Spleen (tissue), 11 donors: ENCODE results near the gene NT5C1A. TPM values are rescaled to one million over a fixed set of nuclear protein-coding genes. Genes with fewer than 3 reads are reported as not detected.

Experiments used
- DNase-seq: peaks from one replicate; pipeline ENCODE4 v3.0.0-alpha.2; 2020
- H3K27ac ChIP-seq, 8 donors: fragments of 200-600 bp; sonication (generic) in 7 of 8; 1 replicate in 4 of 8; 2 replicates in 4 of 8; pipeline versions ENCODE4 v1.5.0 to v1.8.0; 2016 to 2021; ENCODE audit warnings: inconsistent platforms in 4 of 8, mild to moderate bottlenecking in 4 of 8, moderate library complexity in 1 of 8
- H3K27me3 ChIP-seq, 7 donors: fragments of 200-600 bp; sonication (generic) in 6 of 7; replicated peaks in 1 of 7; 1 replicate in 4 of 7; 2 replicates in 3 of 7; pipeline versions ENCODE4 v1.5.0 to v1.8.0; 2016 to 2021; ENCODE audit warnings: inconsistent platforms in 3 of 7, mild to moderate bottlenecking in 1 of 7
- H3K36me3 ChIP-seq, 6 donors: fragments of 200-600 bp; sonication (generic) in 5 of 6; 1 replicate in 4 of 6; 2 replicates in 2 of 6; pipeline versions ENCODE4 v1.5.0 to v1.8.0; 2016 to 2021; ENCODE audit warnings: inconsistent platforms in 2 of 6
- H3K4me1 ChIP-seq, 6 donors: fragments of 200-600 bp; sonication (generic) in 5 of 6; 1 replicate in 3 of 6; 2 replicates in 3 of 6; pipeline versions ENCODE4 v1.5.0 to v1.8.0; 2016 to 2021; ENCODE audit warnings: inconsistent platforms in 3 of 6
- H3K4me3 ChIP-seq, 8 donors: fragments of 200-600 bp; sonication (generic) in 7 of 8; 1 replicate in 4 of 8; 2 replicates in 4 of 8; pipeline versions ENCODE4 v1.5.0 to v1.8.0; 2016 to 2021; ENCODE audit warnings: inconsistent platforms in 4 of 8, mild to moderate bottlenecking in 4 of 8, moderate library complexity in 2 of 8
- H3K9me3 ChIP-seq, 8 donors: fragments of 200-600 bp; sonication (generic) in 7 of 8; 1 replicate in 4 of 8; 2 replicates in 4 of 8; pipeline versions ENCODE4 v1.5.0 to v1.8.0; 2016 to 2021; ENCODE audit warnings: inconsistent platforms in 4 of 8
- POLR2A ChIP-seq, 3 donors: fragments of 450-650 bp; IDR thresholded peaks; one replicate each; pipeline ENCODE4 v1.5.1; 2017; ENCODE audit warnings: antibody characterized with exemption in 3 of 3, mild to moderate bottlenecking in 1 of 3
- POLR2AphosphoS5 ChIP-seq, 3 donors: sonication (generic); formaldehyde crosslinking; IDR thresholded peaks; one replicate each; pipeline ENCODE4 v1.5.1; 2017; ENCODE audit warnings: antibody characterized with exemption in 3 of 3
- WGBS, 5 donors: extraction: QIAGEN DNeasy Blood & Tissue Kit in 3 of 5; methylation state at CpG; one replicate each; pipeline versions ENCODE4 v1.1.5 to v1.1.7; 2013 to 2018; 5-methylcytosine and 5-hydroxymethylcytosine counted together
- intact Hi-C: fragments of 100-400 bp; cut with DNase I; formaldehyde crosslinking; loops from one replicate; pipeline ENCODE4 v1.15.0; 2023; ENCODE audit warnings: low total_unique reads
- polyA plus RNA-seq, 3 donors: library from polyadenylated mRNA; stranded (reverse); fragments of 200-250 nt; gene quantifications; one replicate each; pipeline ENCODE4 v1.2.1, GENCODE V29; 2013
- total RNA-seq, 7 donors: library from RNA; depleted of rRNA in 3 of 7; stranded (reverse); fragments of >200 nt in 3 of 7; fragmentation: NEBNext Ultra II Directional in 4 of 7; extraction: Animal tissue kit (Norgen Biotek cat#: 25700) in 4 of 7; gene quantifications; one replicate each; pipeline versions ENCODE4 v1.1.0 to v1.2.1, GENCODE V29; 2016 to 2021
- TF ChIP-seq, protein P1 (sequence below), 11 experiments: fragments of 200-600 bp in 7 of 11; fragments of 450-650 bp in 4 of 11; sonication (generic) in 4 of 11; IDR thresholded peaks in 8 of 11; conservative IDR thresholded peaks in 3 of 11; 1 replicate in 7 of 11; 2 replicates in 4 of 11; pipeline versions ENCODE4 v1.4.0 to v1.8.0; 2016 to 2021; ENCODE audit warnings: antibody characterized with exemption in 11 of 11, inconsistent platforms in 4 of 11, mild to moderate bottlenecking in 1 of 11
- donor health status: healthy with polysubstance abuse.
- donor health status: DM: no; HTN: no; CAD: no; lungs with moderate emphysema.
- donor health status: DM: no; HTN: no; CAD: no.
- donor health status: Bipolar disorder and iron deficiency.
- donor health status: healthy.
- donor health status: DM: no; HTN: no; CAD: no.
- donor health status: DM: yes; HTN: yes; CAD: no.

Gene NT5C1A
- total and polyA plus RNA-seq, 10 donors = 0.23 TPM; not detected in 9

DNA sequence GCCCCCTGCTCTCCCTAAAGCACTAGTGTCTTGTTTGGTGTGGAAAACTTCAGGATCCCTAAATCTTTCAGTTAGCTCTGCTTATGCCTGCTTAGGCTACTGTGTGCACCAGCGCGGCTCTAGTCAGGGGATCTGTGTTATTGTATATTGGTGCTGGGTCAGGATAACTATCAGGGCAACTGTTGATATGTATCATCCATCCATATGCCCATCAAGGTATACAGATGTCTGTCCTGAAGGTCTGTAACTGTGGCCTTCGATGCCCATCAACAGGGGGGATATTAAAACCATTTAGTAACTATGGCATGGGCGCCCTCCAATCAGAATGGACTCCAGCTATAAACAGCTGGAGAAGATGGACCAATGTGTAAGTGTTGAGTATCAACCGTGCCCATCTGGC, 12.4 kb downstream of the NT5C1A start:
- intact Hi-C loops = no loop called here
- TF ChIP-seq POLR2AphosphoS5 (IDR thresholded peaks at IDR 0.05) (no peak), POLR2A (IDR thresholded peaks at IDR 0.05) (no peak)
- TF ChIP-seq, protein P1, sequence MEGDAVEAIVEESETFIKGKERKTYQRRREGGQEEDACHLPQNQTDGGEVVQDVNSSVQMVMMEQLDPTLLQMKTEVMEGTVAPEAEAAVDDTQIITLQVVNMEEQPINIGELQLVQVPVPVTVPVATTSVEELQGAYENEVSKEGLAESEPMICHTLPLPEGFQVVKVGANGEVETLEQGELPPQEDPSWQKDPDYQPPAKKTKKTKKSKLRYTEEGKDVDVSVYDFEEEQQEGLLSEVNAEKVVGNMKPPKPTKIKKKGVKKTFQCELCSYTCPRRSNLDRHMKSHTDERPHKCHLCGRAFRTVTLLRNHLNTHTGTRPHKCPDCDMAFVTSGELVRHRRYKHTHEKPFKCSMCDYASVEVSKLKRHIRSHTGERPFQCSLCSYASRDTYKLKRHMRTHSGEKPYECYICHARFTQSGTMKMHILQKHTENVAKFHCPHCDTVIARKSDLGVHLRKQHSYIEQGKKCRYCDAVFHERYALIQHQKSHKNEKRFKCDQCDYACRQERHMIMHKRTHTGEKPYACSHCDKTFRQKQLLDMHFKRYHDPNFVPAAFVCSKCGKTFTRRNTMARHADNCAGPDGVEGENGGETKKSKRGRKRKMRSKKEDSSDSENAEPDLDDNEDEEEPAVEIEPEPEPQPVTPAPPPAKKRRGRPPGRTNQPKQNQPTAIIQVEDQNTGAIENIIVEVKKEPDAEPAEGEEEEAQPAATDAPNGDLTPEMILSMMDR (IDR thresholded peaks at IDR 0.05 in 8 of 11, conservative IDR thresholded peaks at IDR 0.05 in 3 of 11) = no peak
- Histone ChIP-seq H3K4me3 (no peak overlapping the region), H3K36me3 (no peaks in the 10 kb centered on the region), H3K9me3 (no peaks in the 10 kb centered on the region), H3K27ac (no peak overlapping the region), H3K4me1 (no peaks in the 10 kb centered on the region), H3K27me3 (peaks cover 0 to 4% (median 0%) of the 10 kb centered on the region in 7 donors)
- 78 to 91% (median 84%) methylated on average over 4 to 5 of the region's 5 CpGs for WGBS, 5 donors
- no peak for DNase-seq

DNA sequence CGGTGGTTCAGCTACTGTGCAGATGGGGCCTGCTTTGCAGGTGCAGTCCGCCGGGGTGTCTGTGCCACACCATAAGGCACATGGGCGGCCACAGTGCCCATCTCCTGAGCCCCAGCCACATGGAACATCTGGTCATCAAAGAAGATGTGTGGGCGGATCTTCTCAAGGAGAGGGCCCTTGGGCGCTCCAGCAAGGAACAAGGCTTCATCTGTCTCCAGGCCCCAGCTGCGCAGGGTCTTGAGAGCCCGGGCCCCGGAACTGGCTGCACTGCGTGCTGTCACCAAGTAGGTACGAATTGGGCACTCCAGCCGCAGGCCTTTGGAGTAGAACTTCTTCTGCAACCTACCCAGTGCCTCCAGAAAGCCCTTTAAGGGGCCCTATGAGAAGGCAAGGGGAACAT, 12.8 kb downstream of the NT5C1A start:
- Histone ChIP-seq H3K36me3 (no peaks in the 10 kb centered on the region), H3K4me3 (no peak overlapping the region), H3K4me1 (no peaks in the 10 kb centered on the region), H3K27ac (no peak overlapping the region), H3K27me3 (peaks cover 0 to 8% (median 0%) of the 10 kb centered on the region in 7 donors), H3K9me3 (no peaks in the 10 kb centered on the region)
- TF ChIP-seq, protein P1 (IDR thresholded peaks at IDR 0.05 in 8 of 11, conservative IDR thresholded peaks at IDR 0.05 in 3 of 11) = no peak
- TF ChIP-seq POLR2A (IDR thresholded peaks at IDR 0.05) (no peak), POLR2AphosphoS5 (IDR thresholded peaks at IDR 0.05) (no peak)
- no peak for DNase-seq
- intact Hi-C loops = no loop called here
- WGBS, 5 donors = 93 to 96% (median 94%) methylated on average over 9 to 12 of the region's 12 CpGs

GRCh38 chr1:39657923-39658485, 13.9 kb downstream of the NT5C1A start:
- DNase-seq = peak; percentile 84
- Histone ChIP-seq H3K27ac (no peak overlapping the region), H3K4me3 (no peak overlapping the region), H3K9me3 (no peaks in the 10 kb centered on the region), H3K4me1 (peaks cover 0 to 9% (median 3%) of the 10 kb centered on the region in 6 donors), H3K36me3 (no peaks in the 10 kb centered on the region), H3K27me3 (peaks cover 0 to 13% (median 0%) of the 10 kb centered on the region in 7 donors)
- intact Hi-C loops = no loop called here
- no peak for TF ChIP-seq POLR2AphosphoS5 (IDR thresholded peaks at IDR 0.05)
- TF ChIP-seq, protein P1 (IDR thresholded peaks at IDR 0.05 in 8 of 11, conservative IDR thresholded peaks at IDR 0.05 in 3 of 11) = peak; percentile 21 to 82 (median 62)
- 21 to 40% (median 28%) methylated on average over 4 to 6 of the region's 6 CpGs for WGBS, 5 donors

- 72 to 91% (median 86%) methylated on average over 3 of the region's 3 CpGs for WGBS, 5 donors
- Histone ChIP-seq H3K27me3 (peaks cover 0 to 13% (median 0%) of the 10 kb centered on the region in 7 donors), H3K36me3 (no peaks in the 10 kb centered on the region), H3K9me3 (no peaks in the 10 kb centered on the region), H3K27ac (no peak overlapping the region), H3K4me1 (peaks cover 0 to 11% (median 3%) of the 10 kb centered on the region in 6 donors), H3K4me3 (no peak overlapping the region)
- DNase-seq = no peak
- intact Hi-C loops = no loop called here
- TF ChIP-seq, protein P1 (IDR thresholded peaks at IDR 0.05 in 8 of 11, conservative IDR thresholded peaks at IDR 0.05 in 3 of 11) = no peak
- no peak for TF ChIP-seq POLR2A (IDR thresholded peaks at IDR 0.05)
- no peak for TF ChIP-seq POLR2AphosphoS5 (IDR thresholded peaks at IDR 0.05)
Measured at GRCh38 chr1:39657402-39657801, 14.5 kb downstream of the NT5C1A start.
